GM12878 (cell line): ENCODE measurements around the gene DNAI2.

Experiments
- NFIC ChIP-seq: IDR thresholded peaks from 2 replicates; pipeline ENCODE4 v1.6.1; 2012; ENCODE audit warnings: low read depth, mild to moderate bottlenecking, inconsistent platforms, low read length, moderate library complexity
- SP1 ChIP-seq: IDR thresholded peaks from one replicate; pipeline ENCODE4 v1.6.1; 2011; ENCODE audit warnings: low read depth, low read length
- SUPT20H ChIP-seq: IDR thresholded peaks from 2 replicates; pipeline ENCODE4 v1.6.1; 2011; ENCODE audit warnings: low read depth, mild to moderate bottlenecking, low read length, moderate library complexity, borderline replicate concordance; ENCODE audit not compliant: control insufficient read depth
- TF ChIP-seq, protein P1 (sequence below), 3 experiments: IDR thresholded peaks in 2 of 3; conservative IDR thresholded peaks in 1 of 3; 2 replicates each; pipeline ENCODE4 v1.5.1; 2011; ENCODE audit warnings: low read depth in 3 of 3, low read length in 3 of 3, mild to moderate bottlenecking in 3 of 3, control low read depth in 2 of 3, moderate library complexity in 2 of 3, inconsistent platforms in 1 of 3, mixed read lengths in 1 of 3; ENCODE audit not compliant: control insufficient read depth in 2 of 3, insufficient read depth in 1 of 3; ENCODE audit errors: extremely low read depth in 1 of 3

DNA sequence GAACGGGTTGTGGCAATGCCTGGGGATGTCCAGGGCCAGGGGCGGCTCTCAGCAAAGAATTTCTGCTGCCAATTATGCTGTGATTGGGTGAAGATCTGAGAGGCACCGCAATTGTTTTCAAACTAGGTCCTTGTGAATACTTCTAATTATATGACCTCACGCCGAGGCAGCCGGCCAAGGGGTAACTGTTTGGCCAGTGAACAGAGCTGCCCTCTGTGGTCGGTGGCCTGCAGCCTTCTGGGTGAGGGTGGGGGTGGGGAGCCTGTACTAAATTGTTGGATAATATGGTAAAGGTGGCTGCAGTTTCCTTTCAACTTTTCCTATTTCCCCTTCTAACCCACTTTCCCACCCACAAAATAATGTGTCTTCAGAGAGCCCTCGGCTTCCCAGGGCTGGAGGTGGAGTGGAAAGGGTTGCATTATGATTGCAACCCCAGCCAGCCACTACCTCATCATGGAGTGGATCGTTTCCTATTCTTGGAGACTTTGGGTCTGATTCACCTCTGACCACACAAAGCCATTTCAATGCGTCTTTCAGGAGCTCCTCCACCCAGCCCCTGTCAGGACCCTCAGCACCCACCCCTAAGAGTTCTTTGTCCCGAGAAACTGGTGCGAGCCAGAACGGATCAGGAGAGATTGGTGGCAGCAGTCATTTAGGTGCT is 2.0 kb upstream of the DNAI2 start:
- TF ChIP-seq, protein P1, sequence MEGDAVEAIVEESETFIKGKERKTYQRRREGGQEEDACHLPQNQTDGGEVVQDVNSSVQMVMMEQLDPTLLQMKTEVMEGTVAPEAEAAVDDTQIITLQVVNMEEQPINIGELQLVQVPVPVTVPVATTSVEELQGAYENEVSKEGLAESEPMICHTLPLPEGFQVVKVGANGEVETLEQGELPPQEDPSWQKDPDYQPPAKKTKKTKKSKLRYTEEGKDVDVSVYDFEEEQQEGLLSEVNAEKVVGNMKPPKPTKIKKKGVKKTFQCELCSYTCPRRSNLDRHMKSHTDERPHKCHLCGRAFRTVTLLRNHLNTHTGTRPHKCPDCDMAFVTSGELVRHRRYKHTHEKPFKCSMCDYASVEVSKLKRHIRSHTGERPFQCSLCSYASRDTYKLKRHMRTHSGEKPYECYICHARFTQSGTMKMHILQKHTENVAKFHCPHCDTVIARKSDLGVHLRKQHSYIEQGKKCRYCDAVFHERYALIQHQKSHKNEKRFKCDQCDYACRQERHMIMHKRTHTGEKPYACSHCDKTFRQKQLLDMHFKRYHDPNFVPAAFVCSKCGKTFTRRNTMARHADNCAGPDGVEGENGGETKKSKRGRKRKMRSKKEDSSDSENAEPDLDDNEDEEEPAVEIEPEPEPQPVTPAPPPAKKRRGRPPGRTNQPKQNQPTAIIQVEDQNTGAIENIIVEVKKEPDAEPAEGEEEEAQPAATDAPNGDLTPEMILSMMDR (IDR thresholded peaks at IDR 0.05 in 2 of 3, conservative IDR thresholded peaks at IDR 0.05 in 1 of 3; ENCODE audit: control insufficient read depth in 2 of 3, extremely low read depth in 1 of 3, insufficient read depth in 1 of 3, low read depth in 3 of 3, low read length in 3 of 3), result no peak
- TF ChIP-seq SUPT20H, result no peak
- TF ChIP-seq SP1, result no peak
- TF ChIP-seq NFIC, result no peak
